Thymus (tissue), 11 donors: Measurements from ENCODE around the gene AGXT. TPM values are rescaled to one million over a fixed set of nuclear protein-coding genes. Genes with fewer than 3 reads are reported as not detected.

Experiments used
- DNase-seq, 9 donors: peaks; one replicate each; pipeline ENCODE4 v3.0.0-alpha.2; 2013; ENCODE audit warnings: low spot score in 9 of 9, low read depth in 6 of 9, missing footprints in 1 of 9
- H3K27ac ChIP-seq, 2 donors: one replicate each; pipeline ENCODE4 v1.5.1; 2013; ENCODE audit warnings: control low read depth in 1 of 2, low read depth in 1 of 2, low read length in 1 of 2, mild to moderate bottlenecking in 1 of 2, moderate library complexity in 1 of 2
- H3K27me3 ChIP-seq, 2 donors: one replicate each; pipeline ENCODE4 v1.5.1; 2013; ENCODE audit warnings: low read length in 1 of 2; ENCODE audit not compliant: control insufficient read depth in 2 of 2, insufficient read depth in 1 of 2
- H3K36me3 ChIP-seq, 2 donors: one replicate each; pipeline ENCODE4 v1.5.1; 2013; ENCODE audit warnings: low read length in 1 of 2, mild to moderate bottlenecking in 1 of 2, moderate library complexity in 1 of 2; ENCODE audit not compliant: control insufficient read depth in 2 of 2, insufficient read depth in 2 of 2
- H3K4me1 ChIP-seq, 2 donors: one replicate each; pipeline ENCODE4 v1.5.1; 2013; ENCODE audit warnings: low read length in 2 of 2; ENCODE audit not compliant: control insufficient read depth in 2 of 2, insufficient read depth in 2 of 2
- H3K4me3 ChIP-seq, 2 donors: one replicate each; pipeline ENCODE4 v1.5.1; 2013; ENCODE audit warnings: low read length in 2 of 2, control low read depth in 1 of 2, mild to moderate bottlenecking in 1 of 2
- H3K9me3 ChIP-seq, 2 donors: one replicate each; pipeline ENCODE4 v1.5.1; 2013; ENCODE audit warnings: low read length in 1 of 2, mild to moderate bottlenecking in 1 of 2; ENCODE audit not compliant: control insufficient read depth in 2 of 2, insufficient read depth in 1 of 2
- WGBS: extraction: QIAGEN DNeasy Blood & Tissue Kit; methylation state at CpG from one replicate; pipeline ENCODE4 v1.1.7; 2013; 5-methylcytosine and 5-hydroxymethylcytosine counted together
- polyA plus RNA-seq: library from polyadenylated mRNA; stranded (reverse); fragments of 200-250 nt; gene quantifications from one replicate; pipeline ENCODE4 v1.2.3, GENCODE V29; 2013
- total RNA-seq: library from RNA; stranded (reverse); fragments of 120-200 nt; gene quantifications from one replicate; pipeline ENCODE4 v1.2.4, GENCODE V29; 2013
- donor health status: healthy.

Gene AGXT
- total and polyA plus RNA-seq, 2 donors: 0.14 to 0.94 TPM

DNA sequence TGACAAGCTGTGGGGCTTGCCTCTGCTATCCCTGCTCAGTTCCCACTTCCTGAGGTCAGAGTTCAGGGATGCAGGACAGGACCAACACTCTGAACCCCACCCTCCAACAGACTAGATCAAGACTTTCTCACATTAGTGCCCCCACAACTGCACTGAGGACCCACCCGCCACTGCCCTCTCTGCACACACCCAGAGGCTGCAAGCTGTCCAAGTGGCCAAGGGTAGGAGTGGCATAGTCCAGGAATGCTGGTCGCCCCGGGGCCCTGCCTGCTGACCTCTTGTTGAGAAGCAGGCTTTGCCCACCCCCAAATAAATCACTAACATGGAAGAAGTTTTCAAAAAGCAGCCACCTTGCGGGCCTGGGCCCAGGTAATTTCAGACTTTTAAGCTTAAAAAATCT lies 43.1 kb upstream of the AGXT start:
- H3K36me3 ChIP-seq: no peaks in the 10 kb centered on the region
- DNase-seq: no peak
- H3K4me1 ChIP-seq: peaks cover 0 to 3% of the 10 kb centered on the region in 2 donors
- H3K27me3 ChIP-seq: peaks cover 45 to 78% of the 10 kb centered on the region in 2 donors
- peaks cover 3 to 6% of the 10 kb centered on the region in 2 donors for H3K9me3 ChIP-seq
- H3K4me3 ChIP-seq: no peak overlapping the region
- no peak overlapping the region for H3K27ac ChIP-seq
- 88% methylated on average over 4 of the region's 4 CpGs for WGBS

DNA sequence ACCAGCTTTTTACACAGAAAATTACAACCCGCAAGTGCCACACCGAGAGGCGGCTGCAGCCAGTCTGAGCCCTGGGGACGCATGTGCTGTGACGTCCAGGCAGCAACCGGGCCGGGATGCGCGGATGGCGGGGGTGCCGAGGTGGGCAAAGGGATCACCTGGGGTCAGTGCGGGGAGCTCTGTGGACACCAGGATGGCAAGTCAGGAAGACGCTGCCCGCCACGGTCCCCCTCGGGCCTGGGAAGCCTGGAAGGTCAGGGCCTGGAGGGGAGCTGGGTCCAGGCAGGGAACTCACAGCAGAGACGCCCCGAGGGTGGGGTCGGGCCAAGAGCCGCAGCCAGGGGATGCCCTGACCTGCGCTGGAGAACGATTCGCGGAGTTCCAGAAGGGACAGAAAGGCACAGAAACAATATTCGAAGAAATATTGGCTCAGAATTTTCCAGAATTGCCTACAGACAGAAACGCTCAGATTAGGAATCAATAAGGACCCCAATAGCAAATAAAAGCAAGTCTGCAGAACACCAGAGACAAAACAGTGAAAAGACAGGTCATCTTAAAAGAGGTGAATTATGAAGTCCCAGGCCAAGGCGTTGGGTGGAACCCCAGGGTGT lies 36.9 kb upstream of the AGXT start:
- 14% methylated on average over 27 of the region's 27 CpGs for WGBS
- H3K36me3 ChIP-seq: no peaks in the 10 kb centered on the region
- H3K27ac ChIP-seq: no peak overlapping the region
- H3K27me3 ChIP-seq: peaks cover 17 to 65% of the 10 kb centered on the region in 2 donors
- peaks cover 4 to 10% of the 10 kb centered on the region in 2 donors for H3K4me1 ChIP-seq
- no peak overlapping the region for H3K4me3 ChIP-seq
- no peak for DNase-seq
- H3K9me3 ChIP-seq: peaks cover 0 to 14% of the 10 kb centered on the region in 2 donors

DNA sequence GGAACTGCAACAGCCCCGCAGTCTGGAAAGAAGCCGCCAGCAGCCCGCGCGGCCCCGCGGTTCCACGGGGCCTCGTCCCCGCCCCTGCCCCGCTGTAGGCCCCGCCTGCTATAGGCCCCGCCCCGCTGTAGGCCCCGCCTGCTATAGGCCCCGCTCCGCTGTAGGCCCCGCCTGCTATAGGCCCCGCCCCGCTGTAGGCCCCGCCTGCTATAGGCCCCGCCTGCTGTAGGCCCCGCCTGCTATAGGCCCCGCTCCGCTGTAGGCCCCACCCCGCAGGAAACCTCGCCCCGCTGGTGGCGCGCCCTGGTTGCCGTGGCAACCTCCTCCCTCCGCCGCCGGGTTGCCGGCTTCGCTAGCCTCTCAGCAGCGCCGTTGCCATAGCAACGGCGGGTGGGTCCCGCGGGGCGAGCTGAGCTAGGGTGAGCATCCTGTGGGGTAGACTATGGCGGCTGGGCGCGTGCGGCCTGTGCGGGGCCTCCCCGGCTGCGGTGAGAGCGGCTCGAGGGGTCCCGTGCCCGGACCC lies 36.4 kb upstream of the AGXT start:
- WGBS: 3% methylated on average over 54 of the region's 54 CpGs
- peak; percentile 51 to 94 (median 86) for DNase-seq
- H3K4me1 ChIP-seq: peaks cover 4 to 10% of the 10 kb centered on the region in 2 donors

DNA sequence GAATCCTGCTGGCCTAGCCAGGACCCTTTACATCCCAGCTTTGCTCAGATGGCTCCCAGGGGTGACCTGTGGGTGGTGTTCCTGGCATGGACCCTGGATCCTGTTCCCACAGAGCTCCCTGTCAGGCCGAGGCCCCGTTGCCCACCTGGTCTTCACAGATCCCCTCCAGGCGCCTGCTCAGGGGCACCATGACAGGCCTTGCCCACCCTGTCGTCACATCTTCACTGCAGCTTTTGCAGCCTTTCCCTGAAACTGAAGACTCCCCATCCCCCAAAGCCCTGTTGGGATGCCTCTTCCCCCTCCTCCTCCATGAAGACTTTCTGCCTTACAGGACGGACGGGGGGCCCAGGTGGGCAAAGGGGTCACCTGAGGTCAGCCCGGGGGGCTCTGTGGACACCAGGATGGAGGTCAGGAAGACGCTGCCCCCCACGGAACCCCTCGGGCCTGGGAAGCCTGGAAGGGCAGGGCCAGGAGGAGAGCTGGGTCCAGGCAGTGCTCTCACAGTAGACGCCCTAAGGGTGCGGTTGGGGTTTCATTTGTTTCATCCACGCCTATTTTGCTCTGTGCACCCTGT lies 35.6 kb upstream of the AGXT start:
- WGBS: 87% methylated on average over 13 of the region's 13 CpGs

More for the DNA sequence above, 36.4 kb upstream of the AGXT start:
- H3K4me3 ChIP-seq: no peak overlapping the region
- H3K27ac ChIP-seq: no peak overlapping the region
- peaks cover 14 to 63% of the 10 kb centered on the region in 2 donors for H3K27me3 ChIP-seq
- H3K9me3 ChIP-seq: peaks cover 0 to 14% of the 10 kb centered on the region in 2 donors
- no peaks in the 10 kb centered on the region for H3K36me3 ChIP-seq

DNA sequence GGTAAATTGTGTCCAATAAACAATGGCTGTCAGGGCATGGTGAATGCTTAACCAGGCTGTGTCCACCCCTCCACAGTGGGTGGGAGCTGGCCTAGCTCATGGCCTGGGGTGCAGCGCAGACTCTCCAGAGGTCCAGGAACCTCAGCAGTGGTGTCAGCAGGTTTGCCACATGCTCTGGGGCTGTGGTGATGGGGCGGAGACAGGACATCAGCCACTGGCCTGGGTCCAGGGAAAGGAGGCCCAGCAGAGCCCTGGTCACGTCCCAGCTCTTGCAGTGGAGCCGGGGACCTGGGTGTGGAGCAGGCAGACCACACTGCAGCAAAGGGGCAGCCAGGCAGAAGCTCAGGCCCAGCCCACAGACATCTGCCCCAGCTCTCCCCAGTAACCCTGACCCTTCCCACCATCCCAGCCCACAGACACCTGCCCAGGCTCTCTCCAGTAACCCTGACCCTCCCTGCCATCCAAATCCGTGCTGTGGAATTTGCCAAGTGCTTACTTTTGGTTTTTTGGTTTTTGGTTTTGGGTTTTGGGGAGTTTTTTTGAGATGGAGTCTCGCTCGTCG lies 34.8 kb upstream of the AGXT start:
- Histone ChIP-seq H3K36me3 (no peaks in the 10 kb centered on the region), H3K4me3 (no peak overlapping the region), H3K4me1 (peaks cover 4 to 10% of the 10 kb centered on the region in 2 donors), H3K9me3 (peaks cover 0 to 14% of the 10 kb centered on the region in 2 donors), H3K27ac (no peak overlapping the region), H3K27me3 (peaks cover 14 to 56% of the 10 kb centered on the region in 2 donors)
- 93% methylated on average over 8 of the region's 8 CpGs for WGBS
- no peak for DNase-seq

More for the DNA sequence above, 35.6 kb upstream of the AGXT start:
- Histone ChIP-seq H3K27me3 (peaks cover 14 to 64% of the 10 kb centered on the region in 2 donors), H3K4me3 (no peak overlapping the region), H3K4me1 (peaks cover 4 to 10% of the 10 kb centered on the region in 2 donors), H3K36me3 (no peaks in the 10 kb centered on the region), H3K9me3 (peaks cover 0 to 14% of the 10 kb centered on the region in 2 donors), H3K27ac (no peak overlapping the region)
- DNase-seq: no peak

- no peak for DNase-seq
- Histone ChIP-seq H3K4me3 (no peak overlapping the region), H3K36me3 (no peaks in the 10 kb centered on the region), H3K9me3 (peaks cover 0 to 14% of the 10 kb centered on the region in 2 donors), H3K4me1 (peaks cover 4 to 10% of the 10 kb centered on the region in 2 donors), H3K27me3 (peaks cover 14 to 56% of the 10 kb centered on the region in 2 donors), H3K27ac (no peak overlapping the region)
- WGBS: 90% methylated on average over 6 of the region's 6 CpGs
These were observed 34.1 kb upstream of the AGXT start for GRCh38 chr2:240834377-240834975.

DNA sequence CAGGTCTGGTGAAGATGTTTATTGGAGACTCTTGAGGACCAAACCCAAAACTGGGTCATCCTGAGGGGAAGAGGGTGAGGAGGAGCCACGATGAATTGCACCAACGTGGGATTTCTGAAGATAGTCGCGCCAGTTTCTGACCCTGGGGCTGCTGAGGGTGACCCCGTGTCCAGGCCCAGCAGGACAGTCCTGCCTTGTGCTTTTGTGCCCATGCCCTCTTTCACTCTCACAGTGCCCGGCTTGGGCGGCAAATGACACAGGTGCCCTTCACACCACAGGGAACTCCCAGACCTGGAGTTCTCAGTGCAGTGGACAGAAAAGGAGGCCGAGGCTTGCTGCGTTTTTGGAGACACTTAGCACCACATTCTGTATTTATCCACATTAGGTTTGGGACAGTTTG lies 33.1 kb upstream of the AGXT start:
- no peak overlapping the region for H3K27ac ChIP-seq
- no peak overlapping the region for H3K4me3 ChIP-seq
- H3K4me1 ChIP-seq: peaks cover 4 to 10% of the 10 kb centered on the region in 2 donors
- WGBS: 91% methylated on average over 9 of the region's 9 CpGs
- H3K36me3 ChIP-seq: no peaks in the 10 kb centered on the region
- no peak for DNase-seq
- peaks cover 0 to 14% of the 10 kb centered on the region in 2 donors for H3K9me3 ChIP-seq
- H3K27me3 ChIP-seq: peaks cover 9 to 49% of the 10 kb centered on the region in 2 donors

DNA sequence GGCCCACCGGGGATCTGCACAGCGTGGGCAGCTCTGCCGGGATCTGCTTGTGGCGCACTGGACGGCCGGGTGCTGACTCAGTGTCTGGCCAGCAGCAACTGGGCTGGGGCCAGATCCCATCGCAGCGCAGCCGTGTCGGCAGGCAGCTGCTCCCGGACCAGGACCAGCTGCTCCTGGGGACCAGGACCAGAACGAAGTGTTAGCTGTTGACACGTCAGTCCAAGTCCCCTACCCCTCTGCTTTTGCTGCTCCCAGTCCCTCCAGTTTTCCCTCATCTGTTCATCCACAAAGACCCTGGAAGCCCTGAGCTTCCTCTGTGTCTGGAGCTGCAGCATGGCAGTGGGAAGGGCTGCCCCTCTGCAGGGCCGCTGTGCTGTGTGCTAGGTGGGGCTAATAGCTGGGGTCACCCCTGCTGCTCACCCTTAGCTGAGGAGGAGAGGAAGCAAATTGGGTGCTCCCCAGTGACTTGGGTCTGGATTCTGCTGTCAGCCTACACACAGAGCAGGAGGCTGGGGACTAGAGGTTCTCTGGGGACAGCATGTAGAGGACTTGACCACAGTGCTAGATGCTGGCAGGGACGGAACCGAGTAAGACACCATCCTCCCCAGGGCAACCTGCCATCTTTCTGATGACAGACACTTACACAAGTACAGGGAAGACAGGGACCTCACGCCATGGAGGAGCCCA lies 31.7 kb upstream of the AGXT start:
- DNase-seq: no peak
- Histone ChIP-seq H3K27me3 (peaks cover under 1 to 39% of the 10 kb centered on the region in 2 donors), H3K9me3 (peaks cover 0 to 9% of the 10 kb centered on the region in 2 donors), H3K4me3 (no peak overlapping the region), H3K4me1 (peaks cover 4 to 5% of the 10 kb centered on the region in 2 donors), H3K27ac (no peak overlapping the region), H3K36me3 (no peaks in the 10 kb centered on the region)
- 94% methylated on average over 17 of the region's 17 CpGs for WGBS
